Smooth muscle cell (in vitro differentiated cells): Measurements from ENCODE around the gene GREM2. TPM values are rescaled to one million over a fixed set of nuclear protein-coding genes. Genes with fewer than 3 reads are reported as not detected.

Experiments
- DNase-seq: peaks from one replicate; lab custom pipeline; 2025; ENCODE audit not compliant: unreplicated experiment; lab: John Stamatoyannopoulos, UW
- H2AFZ ChIP-seq: fragments of 200-600 bp; sonication (generic); 2 replicates; pipeline ENCODE4 v1.6.0; 2016; ENCODE audit warnings: antibody characterized with exemption, low read depth, mild to moderate bottlenecking
- H3F3A ChIP-seq: fragments of 200-600 bp; sonication (generic); 2 replicates; pipeline ENCODE4 v1.6.0; 2017; ENCODE audit warnings: antibody characterized with exemption, low read depth
- H3K27ac ChIP-seq: fragments of 200-600 bp; sonication (generic); 2 replicates; pipeline ENCODE4 v1.5.1; 2016; ENCODE audit warnings: low read depth, mild to moderate bottlenecking
- H3K27me3 ChIP-seq: fragments of 200-600 bp; sonication (generic); 2 replicates; pipeline ENCODE4 v1.6.1; 2016; ENCODE audit warnings: low read depth, mild to moderate bottlenecking
- H3K36me3 ChIP-seq: fragments of 200-600 bp; sonication (generic); 2 replicates; pipeline ENCODE4 v1.5.1; 2016; ENCODE audit warnings: low read depth
- H3K4me1 ChIP-seq: fragments of 200-600 bp; sonication (generic); 2 replicates; pipeline ENCODE4 v1.5.1; 2016; ENCODE audit warnings: low read depth
- H3K4me2 ChIP-seq: fragments of 200-600 bp; sonication (generic); 2 replicates; pipeline ENCODE4 v1.6.0; 2016; ENCODE audit warnings: mild to moderate bottlenecking
- H3K4me3 ChIP-seq: fragments of 200-600 bp; sonication (generic); 2 replicates; pipeline ENCODE4 v1.5.1; 2016; ENCODE audit warnings: mild to moderate bottlenecking
- H3K79me2 ChIP-seq: fragments of 200-600 bp; sonication (generic); 2 replicates; pipeline ENCODE4 v1.6.0; 2016; ENCODE audit warnings: low read depth, mild to moderate bottlenecking
- H3K9ac ChIP-seq: fragments of 200-600 bp; sonication (generic); 2 replicates; pipeline ENCODE4 v1.6.0; 2016; ENCODE audit warnings: low read depth
- H3K9me3 ChIP-seq: fragments of 200-600 bp; sonication (generic); replicated peaks from 2 replicates; pipeline ENCODE4 v1.5.1; 2016; ENCODE audit warnings: low read depth
- H4K20me1 ChIP-seq: fragments of 200-600 bp; sonication (generic); 2 replicates; pipeline ENCODE4 v1.6.0; 2016; ENCODE audit warnings: low read depth
- WGBS: methylation state at CpG from one replicate; pipeline ENCODE4 v1.1.7; 2016; ENCODE audit warnings: low lambda C conversion rate; 5-methylcytosine and 5-hydroxymethylcytosine counted together
- polyA plus RNA-seq: library from polyadenylated mRNA; unstranded; fragments of >200 nt; fragmentation: Nextera tagmentation; extraction: Ambion mirVana; gene quantifications from 2 replicates; pipeline ENCODE4 v1.2.1, GENCODE V29; 2016
- total RNA-seq: library from RNA; depleted of rRNA; stranded (reverse); fragments of >200 nt; gene quantifications from 2 replicates; pipeline ENCODE4 v1.2.3, GENCODE V29; 2014
- TF ChIP-seq, protein P1 (sequence below): fragments of 200-600 bp; sonication (generic); IDR thresholded peaks from 2 replicates; pipeline ENCODE4 v1.5.1; 2017; ENCODE audit warnings: borderline replicate concordance, mild to moderate bottlenecking, antibody characterized with exemption; ENCODE audit not compliant: insufficient read depth, poor library complexity, severe bottlenecking

Gene GREM2
- total and polyA plus RNA-seq, 2 experiments from 2014 or later, result 8.0 to 15.1 TPM

DNA sequence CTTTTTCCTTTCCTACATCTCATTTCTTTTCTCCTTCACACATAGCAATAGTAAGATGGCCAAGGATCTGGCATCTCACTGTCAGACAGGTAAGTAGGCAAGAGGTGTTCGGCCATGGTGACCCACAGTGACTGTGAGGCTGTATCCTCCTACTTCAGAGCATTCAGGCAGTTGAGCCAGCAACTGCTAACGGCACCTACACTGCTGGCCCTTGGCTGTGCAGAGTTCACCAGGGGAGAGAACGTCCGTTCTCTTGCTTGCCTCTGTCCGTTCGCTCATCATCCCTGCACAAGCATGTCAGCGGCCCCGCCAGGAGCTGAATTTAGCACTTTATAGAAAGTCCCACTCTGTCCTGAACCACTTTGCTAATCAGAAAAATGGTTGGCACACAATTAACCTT is 113.6 kb downstream of the GREM2 start:
- Histone ChIP-seq H3K4me2 (no peak overlapping the region), H3K9ac (no peak overlapping the region), H3K36me3 (no peaks in the 10 kb centered on the region), H3K27me3 (no peaks in the 10 kb centered on the region), H3K4me3 (no peak overlapping the region), H3K4me1 (no peaks in the 10 kb centered on the region), H3K79me2 (peaks cover 3% of the 10 kb centered on the region), H3F3A (peaks cover 11% of the 10 kb centered on the region), H4K20me1 (no peaks in the 10 kb centered on the region), H3K27ac (no peak overlapping the region), H3K9me3 (no peaks in the 10 kb centered on the region), H2AFZ (no peak overlapping the region)
- 82% methylated on average over 8 of the region's 8 CpGs for WGBS
- no peak for DNase-seq
- TF ChIP-seq, protein P1, sequence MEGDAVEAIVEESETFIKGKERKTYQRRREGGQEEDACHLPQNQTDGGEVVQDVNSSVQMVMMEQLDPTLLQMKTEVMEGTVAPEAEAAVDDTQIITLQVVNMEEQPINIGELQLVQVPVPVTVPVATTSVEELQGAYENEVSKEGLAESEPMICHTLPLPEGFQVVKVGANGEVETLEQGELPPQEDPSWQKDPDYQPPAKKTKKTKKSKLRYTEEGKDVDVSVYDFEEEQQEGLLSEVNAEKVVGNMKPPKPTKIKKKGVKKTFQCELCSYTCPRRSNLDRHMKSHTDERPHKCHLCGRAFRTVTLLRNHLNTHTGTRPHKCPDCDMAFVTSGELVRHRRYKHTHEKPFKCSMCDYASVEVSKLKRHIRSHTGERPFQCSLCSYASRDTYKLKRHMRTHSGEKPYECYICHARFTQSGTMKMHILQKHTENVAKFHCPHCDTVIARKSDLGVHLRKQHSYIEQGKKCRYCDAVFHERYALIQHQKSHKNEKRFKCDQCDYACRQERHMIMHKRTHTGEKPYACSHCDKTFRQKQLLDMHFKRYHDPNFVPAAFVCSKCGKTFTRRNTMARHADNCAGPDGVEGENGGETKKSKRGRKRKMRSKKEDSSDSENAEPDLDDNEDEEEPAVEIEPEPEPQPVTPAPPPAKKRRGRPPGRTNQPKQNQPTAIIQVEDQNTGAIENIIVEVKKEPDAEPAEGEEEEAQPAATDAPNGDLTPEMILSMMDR, result no peak

DNA sequence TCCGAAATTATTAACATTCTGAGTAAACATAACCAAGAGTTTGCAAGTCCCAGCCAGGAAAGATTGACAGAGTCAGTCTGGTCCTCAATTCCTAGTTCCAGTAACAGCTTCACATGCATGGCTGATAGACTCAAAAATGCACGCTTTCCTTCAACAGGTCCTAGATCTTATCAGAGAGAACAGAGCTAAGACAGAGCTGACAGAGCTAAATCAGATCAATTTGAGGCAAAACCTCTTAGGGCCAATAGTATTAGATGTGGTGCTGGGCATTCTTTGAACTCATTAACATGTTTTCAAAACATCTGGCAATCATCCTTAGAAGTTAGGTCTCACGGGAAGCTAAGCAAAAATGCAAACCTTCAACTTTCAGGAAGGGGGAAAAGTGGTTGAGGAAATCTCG is 114.0 kb downstream of the GREM2 start:
- no peak for DNase-seq
- Histone ChIP-seq H3K4me3 (no peak overlapping the region), H4K20me1 (no peaks in the 10 kb centered on the region), H3K9ac (no peak overlapping the region), H3K9me3 (no peaks in the 10 kb centered on the region), H3K36me3 (no peaks in the 10 kb centered on the region), H3K27ac (no peak overlapping the region), H3K4me1 (no peaks in the 10 kb centered on the region), H2AFZ (no peak overlapping the region), H3K79me2 (peaks cover 3% of the 10 kb centered on the region), H3K27me3 (no peaks in the 10 kb centered on the region), H3K4me2 (no peak overlapping the region), H3F3A (peaks cover 8% of the 10 kb centered on the region)
- 70% methylated on average over 4 of the region's 4 CpGs for WGBS
- TF ChIP-seq, protein P1, result no peak

DNA sequence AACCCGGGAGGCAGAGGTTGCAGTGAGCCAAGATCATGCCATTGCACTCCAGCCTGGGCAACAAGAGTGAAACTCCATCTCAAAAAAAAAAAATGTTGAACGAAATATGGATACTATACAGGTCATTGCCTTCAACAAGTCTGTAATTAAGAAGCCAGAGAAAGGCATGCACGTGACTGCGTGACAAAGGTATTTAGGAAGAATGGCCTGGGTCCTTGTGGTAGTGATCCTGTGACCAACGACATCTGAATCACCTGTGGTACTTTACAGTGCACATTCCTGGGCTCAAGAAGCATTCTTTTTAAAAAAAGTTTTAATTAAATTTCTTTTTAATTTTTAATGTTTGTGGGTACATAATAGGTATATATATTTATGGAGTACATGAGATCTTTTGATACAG is 115.0 kb downstream of the GREM2 start:
- DNase-seq, result no peak
- H3K4me2 ChIP-seq, result no peak overlapping the region
- H4K20me1 ChIP-seq, result no peaks in the 10 kb centered on the region
- no peaks in the 10 kb centered on the region for H3K9me3 ChIP-seq
- no peak overlapping the region for H3K9ac ChIP-seq
- peaks cover 3% of the 10 kb centered on the region for H3K79me2 ChIP-seq
- H3K4me1 ChIP-seq, result no peaks in the 10 kb centered on the region
- 67% methylated on average over 5 of the region's 5 CpGs for WGBS
- no peak overlapping the region for H2AFZ ChIP-seq
- H3K27ac ChIP-seq, result no peak overlapping the region
- H3K27me3 ChIP-seq, result no peaks in the 10 kb centered on the region
- TF ChIP-seq, protein P1, result no peak
- no peaks in the 10 kb centered on the region for H3K36me3 ChIP-seq
- no peak overlapping the region for H3K4me3 ChIP-seq
- peaks cover 8% of the 10 kb centered on the region for H3F3A ChIP-seq

DNA sequence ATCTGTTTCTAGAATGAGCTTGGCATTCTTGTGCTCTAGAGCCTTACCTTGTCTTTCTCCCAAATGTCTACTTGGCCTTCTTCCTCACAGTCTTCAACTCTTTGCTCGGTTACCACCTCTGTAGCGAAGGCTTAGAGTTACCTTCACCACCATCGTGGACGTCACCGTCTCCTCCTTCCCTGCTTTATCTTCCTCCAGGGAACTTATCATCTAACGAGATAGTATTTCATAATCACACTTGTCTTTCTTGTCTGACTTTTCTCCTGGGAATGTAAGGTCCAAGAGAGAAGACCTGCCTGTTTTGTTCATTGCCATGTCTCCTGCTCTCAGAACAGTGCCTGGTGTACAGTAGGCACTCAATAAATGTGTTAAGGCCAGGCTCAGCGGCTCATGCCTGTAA is 115.6 kb downstream of the GREM2 start:
- WGBS, result 92% methylated on average over 7 of the region's 7 CpGs
- no peaks in the 10 kb centered on the region for H3K9me3 ChIP-seq

More for the DNA sequence above, 115.6 kb downstream of the GREM2 start:
- Histone ChIP-seq H3K27ac (no peak overlapping the region), H2AFZ (no peak overlapping the region), H3K4me1 (no peaks in the 10 kb centered on the region), H3F3A (peaks cover 8% of the 10 kb centered on the region), H3K79me2 (peaks cover 3% of the 10 kb centered on the region), H3K4me3 (no peak overlapping the region), H3K4me2 (no peak overlapping the region), H3K9ac (no peak overlapping the region), H3K27me3 (no peaks in the 10 kb centered on the region), H3K36me3 (no peaks in the 10 kb centered on the region), H4K20me1 (no peaks in the 10 kb centered on the region)
- DNase-seq, result no peak
- TF ChIP-seq, protein P1, result no peak
